PC-9 (cell line): Measurements from ENCODE around the gene KLRF1. TPM values are rescaled to one million over a fixed set of nuclear protein-coding genes. Genes with fewer than 3 reads are reported as not detected.
A peak's percentile ranks its signal among the peaks of the same experiment; 100 is the strongest.

ENCODE experiments used
- BruUV-seq: library from RNA; stranded (reverse); fragments of 400-500 nt; replicated peaks from 2 replicates; lab custom pipeline; 2021; lab: Mats Ljungman, UMichigan
- CTCF ChIA-PET: fragments of 300-600 bp; sonication (Branson Sonifier 250); formaldehyde crosslinking; loops from one replicate; lab custom pipeline; 2022; ENCODE audit warnings: antibody characterized with exemption; lab: Charles Lee
- POLR2A ChIA-PET: fragments of 300-600 bp; sonication (Branson Sonifier 250); formaldehyde crosslinking; loops from one replicate; lab custom pipeline; 2022; ENCODE audit warnings: antibody characterized with exemption; ENCODE audit not compliant: unreplicated experiment; lab: Charles Lee
- DNase-seq, 2 experiments: peaks; one replicate each; pipeline versions ENCODE4 v3.0.0 to v3.0.0-alpha.2; 2015 to 2022; ENCODE audit warnings: mixed read lengths in 1 of 2
- H2AFZ ChIP-seq: fragments of 200-600 bp; sonication (generic); 2 replicates; pipeline ENCODE4 v1.8.1; 2017; ENCODE audit warnings: antibody characterized with exemption
- H3F3A ChIP-seq: fragments of 200-600 bp; sonication (generic); 2 replicates; pipeline ENCODE4 v1.8.1; 2017; ENCODE audit warnings: antibody characterized with exemption, mild to moderate bottlenecking, low read depth; ENCODE audit not compliant: insufficient read depth
- H3K27ac ChIP-seq: fragments of 200-600 bp; sonication (generic); 2 replicates; pipeline ENCODE4 v1.6.1; 2016; ENCODE audit warnings: mixed run types
- H3K27me3 ChIP-seq: fragments of 200-600 bp; sonication (generic); 2 replicates; pipeline ENCODE4 v1.6.1; 2016; ENCODE audit warnings: low read depth, mixed run types; ENCODE audit not compliant: insufficient read depth
- H3K36me3 ChIP-seq: fragments of 200-600 bp; sonication (generic); 2 replicates; pipeline ENCODE4 v1.6.1; 2016; ENCODE audit warnings: low read depth, mixed run types
- H3K4me1 ChIP-seq: fragments of 200-600 bp; sonication (generic); replicated peaks from 2 replicates; pipeline ENCODE4 v1.6.1; 2016; ENCODE audit warnings: mixed run types; ENCODE audit not compliant: insufficient read depth
- H3K4me2 ChIP-seq: fragments of 200-600 bp; sonication (generic); 2 replicates; pipeline ENCODE4 v1.6.1; 2017; ENCODE audit warnings: mixed run types
- H3K4me3 ChIP-seq: fragments of 200-600 bp; sonication (generic); 2 replicates; pipeline ENCODE4 v1.6.1; 2016; ENCODE audit warnings: mixed run types
- H3K79me2 ChIP-seq: fragments of 200-600 bp; sonication (generic); 2 replicates; pipeline ENCODE4 v1.6.1; 2017; ENCODE audit warnings: low read depth, mixed run types
- H3K9me2 ChIP-seq: fragments of 200-600 bp; sonication (generic); 2 replicates; pipeline ENCODE4 v1.8.1; 2017; ENCODE audit warnings: mild to moderate bottlenecking; ENCODE audit not compliant: insufficient read depth
- H3K9me3 ChIP-seq: fragments of 200-600 bp; sonication (generic); 2 replicates; pipeline ENCODE4 v1.8.1; 2016; ENCODE audit warnings: low read depth; ENCODE audit not compliant: insufficient read depth
- H4K20me1 ChIP-seq: fragments of 200-600 bp; sonication (generic); 2 replicates; pipeline ENCODE4 v1.8.1; 2017; ENCODE audit not compliant: insufficient read depth
- CTCF ChIP-seq: fragments of 200-600 bp; sonication (generic); conservative IDR thresholded peaks from 2 replicates; pipeline ENCODE4 v1.6.1; 2017; ENCODE audit warnings: mixed run types, antibody characterized with exemption, mild to moderate bottlenecking, moderate library complexity
- EZH2 ChIP-seq: fragments of 200-600 bp; sonication (generic); IDR thresholded peaks from 2 replicates; pipeline ENCODE4 v1.8.0; 2017; ENCODE audit warnings: antibody characterized with exemption, low read depth
- intact Hi-C: fragments of 100-400 bp; cut with micrococcal nuclease; formaldehyde crosslinking; loops from one replicate; pipeline ENCODE4 v1.10.0; 2022; ENCODE audit not compliant: unreplicated experiment
- total RNA-seq: library from RNA; stranded (reverse); gene quantifications from 2 replicates; pipeline ENCODE4 v1.2.3, GENCODE V29; 2021

The KLRF1 gene
- total RNA-seq, 1 experiment from 2014 or later = not detected

- Histone ChIP-seq H3K9me2 (no peaks in the 10 kb centered on the region), H2AFZ (no peak overlapping the region), H3K27me3 (no peaks in the 10 kb centered on the region), H3K4me1 (no peaks in the 10 kb centered on the region), H3K4me2 (no peak overlapping the region), H3K9me3 (no peaks in the 10 kb centered on the region), H3K27ac (no peak overlapping the region), H3K4me3 (no peak overlapping the region), H3K79me2 (no peaks in the 10 kb centered on the region), H4K20me1 (no peaks in the 10 kb centered on the region), H3F3A (no peaks in the 10 kb centered on the region), H3K36me3 (no peaks in the 10 kb centered on the region)
- BruUV-seq = no TSS peak
- intact Hi-C loops = no loop called here
- ChIA-PET CTCF (interaction anchor here (1.2 kb wide), 1 partner anchor 9 kb away, joined by 4 read pairs; no protein-coding TSS in a partner anchor), POLR2A (no interaction called here)
- no peak for TF ChIP-seq CTCF
- TF ChIP-seq EZH2 = no peak
- DNase-seq = peak in 1 of 2 experiments; percentile 4
Observed at GRCh38 chr12:9806714-9807113, 20.6 kb upstream of the KLRF1 start.

- Histone ChIP-seq H3K27me3 (no peaks in the 10 kb centered on the region), H2AFZ (no peak overlapping the region)
Observed at GRCh38 chr12:9808504-9808903, 18.8 kb upstream of the KLRF1 start.

GRCh38 chr12:9809338-9809737 lies 17.9 kb upstream of the KLRF1 start:
- H3K9me2 ChIP-seq = no peaks in the 10 kb centered on the region
- no TSS peak for BruUV-seq
- no peaks in the 10 kb centered on the region for H3K9me3 ChIP-seq
- no peaks in the 10 kb centered on the region for H4K20me1 ChIP-seq
- no peak overlapping the region for H3K27ac ChIP-seq
- no peaks in the 10 kb centered on the region for H3K36me3 ChIP-seq
- POLR2A ChIA-PET = no interaction called here
- no peak for TF ChIP-seq EZH2
- no peak for TF ChIP-seq CTCF
- intact Hi-C loops = no loop called here
- no peak overlapping the region for H3K4me3 ChIP-seq
- no peak for DNase-seq
- no peak overlapping the region for H3K4me2 ChIP-seq
- no peaks in the 10 kb centered on the region for H3K4me1 ChIP-seq
- H3K27me3 ChIP-seq = no peaks in the 10 kb centered on the region
- H3K79me2 ChIP-seq = no peaks in the 10 kb centered on the region
- H3F3A ChIP-seq = no peaks in the 10 kb centered on the region
- H2AFZ ChIP-seq = no peak overlapping the region
- CTCF ChIA-PET = no interaction called here

More at GRCh38 chr12:9808504-9808903, 18.8 kb upstream of the KLRF1 start:
- H4K20me1 ChIP-seq = no peaks in the 10 kb centered on the region
- H3K4me3 ChIP-seq = no peak overlapping the region
- no peak overlapping the region for H3K27ac ChIP-seq
- no peak overlapping the region for H3K4me2 ChIP-seq
- no peaks in the 10 kb centered on the region for H3K36me3 ChIP-seq
- POLR2A ChIA-PET = interaction anchor here (0.7 kb wide), 1 partner anchor 608 kb away, joined by 3 read pairs; no protein-coding TSS in a partner anchor
- H3K9me3 ChIP-seq = no peaks in the 10 kb centered on the region
- H3K79me2 ChIP-seq = no peaks in the 10 kb centered on the region
- no peaks in the 10 kb centered on the region for H3F3A ChIP-seq
- no peak for TF ChIP-seq CTCF
- TF ChIP-seq EZH2 = no peak
- no peaks in the 10 kb centered on the region for H3K9me2 ChIP-seq
- H3K4me1 ChIP-seq = no peaks in the 10 kb centered on the region
- CTCF ChIA-PET = no interaction called here
- BruUV-seq = no TSS peak
- intact Hi-C loops = no loop called here
- peak in 1 of 2 experiments; percentile 9 for DNase-seq
